Activated CD8-positive, alpha-beta memory T cell treated with anti-CD3 and anti-CD28 coated beads for 24 hours (primary cell): ENCODE measurements around the gene ADAMTS12.
"Not testable (repeated sequence)": the region's sequence is repeated elsewhere in the genome, so short reads cannot be mapped to it uniquely, and the experiment has no call there.

Experiments
- DNase-seq: peaks from one replicate; pipeline ENCODE4 v3.0.0-alpha.2; 2020

Gene ADAMTS12

GRCh38 chr5:33565324-33565723 is 326.5 kb downstream of the ADAMTS12 start:
- no peak for DNase-seq

- no peak for DNase-seq
These were observed 327.5 kb downstream of the ADAMTS12 start for GRCh38 chr5:33563983-33564908.

GRCh38 chr5:33563530-33563929 is 328.3 kb downstream of the ADAMTS12 start:
- DNase-seq, result no peak

- DNase-seq, result no peak
These were observed 333.3 kb downstream of the ADAMTS12 start for GRCh38 chr5:33558489-33558888.

GRCh38 chr5:33557605-33558004 is 334.2 kb downstream of the ADAMTS12 start:
- no peak for DNase-seq

- no peak for DNase-seq
These were observed 335.2 kb downstream of the ADAMTS12 start for GRCh38 chr5:33556330-33557328.

GRCh38 chr5:33549982-33550567 is 341.7 kb downstream of the ADAMTS12 start:
- no peak for DNase-seq

- not testable (repeated sequence) for DNase-seq
These were observed 352.0 kb downstream of the ADAMTS12 start for GRCh38 chr5:33539790-33540189.

GRCh38 chr5:33539212-33539611 is 352.6 kb downstream of the ADAMTS12 start:
- no peak for DNase-seq

- no peak for DNase-seq
These were observed 353.6 kb downstream of the ADAMTS12 start for GRCh38 chr5:33538201-33538600.

GRCh38 chr5:33537240-33537639 is 354.6 kb downstream of the ADAMTS12 start:
- no peak for DNase-seq

GRCh38 chr5:33536802-33537201 is 355.0 kb downstream of the ADAMTS12 start:
- no peak for DNase-seq

- DNase-seq, result no peak
These were observed 360.0 kb downstream of the ADAMTS12 start for GRCh38 chr5:33531824-33532223.

GRCh38 chr5:33531037-33531298 is 360.8 kb downstream of the ADAMTS12 start:
- no peak for DNase-seq

GRCh38 chr5:33530183-33531036 is 361.4 kb downstream of the ADAMTS12 start:
- no peak for DNase-seq

- no peak for DNase-seq
These were observed 364.1 kb downstream of the ADAMTS12 start for GRCh38 chr5:33527696-33528095.

- DNase-seq, result no peak
These were observed 365.0 kb downstream of the ADAMTS12 start for GRCh38 chr5:33526755-33527154.

- no peak for DNase-seq
These were observed 367.3 kb downstream of the ADAMTS12 start for GRCh38 chr5:33524476-33524875.

GRCh38 chr5:33523208-33523771 is 368.5 kb downstream of the ADAMTS12 start:
- DNase-seq, result no peak

GRCh38 chr5:33516421-33516820 is 375.4 kb downstream of the ADAMTS12 start:
- no peak for DNase-seq

GRCh38 chr5:33515366-33515765 is 376.4 kb downstream of the ADAMTS12 start:
- not testable (repeated sequence) for DNase-seq
